Loucy (cell line): Measurements from ENCODE around the gene CFAP53.

ENCODE experiments used
- EZH2phosphoT487 ChIP-seq: fragments of 200-600 bp; IDR thresholded peaks from 2 replicates; pipeline ENCODE4 v1.6.1; 2018; ENCODE audit warnings: antibody characterized with exemption, mild to moderate bottlenecking, moderate library complexity, borderline replicate concordance
- TF ChIP-seq, protein P1 (sequence below): fragments of 200-600 bp; sonication (generic); conservative IDR thresholded peaks from 2 replicates; pipeline ENCODE4 v1.5.1; 2014; ENCODE audit warnings: mild to moderate bottlenecking, antibody characterized with exemption, low read length

DNA sequence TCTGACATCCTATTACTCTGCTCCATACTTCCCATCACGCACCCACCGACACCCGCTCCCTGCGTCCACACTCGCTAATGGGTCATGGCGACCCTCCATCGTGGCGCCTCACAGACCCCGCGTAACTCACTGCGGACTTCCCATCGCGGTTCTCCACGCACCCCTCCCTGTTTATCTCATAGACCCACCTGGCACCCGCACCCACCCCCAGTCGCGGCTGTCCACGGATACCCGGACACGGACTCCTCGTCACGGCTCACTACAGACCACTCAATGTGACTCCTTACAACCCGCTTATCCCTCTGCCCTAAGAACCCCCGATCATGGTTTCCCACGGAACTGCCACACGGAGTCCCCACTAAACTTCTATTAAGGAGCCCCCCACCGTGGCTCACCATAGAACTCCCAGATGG, 20.7 kb upstream of the CFAP53 start:
- TF ChIP-seq, protein P1, sequence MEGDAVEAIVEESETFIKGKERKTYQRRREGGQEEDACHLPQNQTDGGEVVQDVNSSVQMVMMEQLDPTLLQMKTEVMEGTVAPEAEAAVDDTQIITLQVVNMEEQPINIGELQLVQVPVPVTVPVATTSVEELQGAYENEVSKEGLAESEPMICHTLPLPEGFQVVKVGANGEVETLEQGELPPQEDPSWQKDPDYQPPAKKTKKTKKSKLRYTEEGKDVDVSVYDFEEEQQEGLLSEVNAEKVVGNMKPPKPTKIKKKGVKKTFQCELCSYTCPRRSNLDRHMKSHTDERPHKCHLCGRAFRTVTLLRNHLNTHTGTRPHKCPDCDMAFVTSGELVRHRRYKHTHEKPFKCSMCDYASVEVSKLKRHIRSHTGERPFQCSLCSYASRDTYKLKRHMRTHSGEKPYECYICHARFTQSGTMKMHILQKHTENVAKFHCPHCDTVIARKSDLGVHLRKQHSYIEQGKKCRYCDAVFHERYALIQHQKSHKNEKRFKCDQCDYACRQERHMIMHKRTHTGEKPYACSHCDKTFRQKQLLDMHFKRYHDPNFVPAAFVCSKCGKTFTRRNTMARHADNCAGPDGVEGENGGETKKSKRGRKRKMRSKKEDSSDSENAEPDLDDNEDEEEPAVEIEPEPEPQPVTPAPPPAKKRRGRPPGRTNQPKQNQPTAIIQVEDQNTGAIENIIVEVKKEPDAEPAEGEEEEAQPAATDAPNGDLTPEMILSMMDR: no peak
- no peak for TF ChIP-seq EZH2phosphoT487
